DOHH2 (cell line): ENCODE data around the gene BTBD10.

Experiments used
- EZH2phosphoT487 ChIP-seq: fragments of 200-600 bp; sonication (generic); IDR thresholded peaks from 2 replicates; pipeline ENCODE4 v1.6.1; 2017; ENCODE audit warnings: borderline replicate concordance, mild to moderate bottlenecking, antibody characterized with exemption, low read length, moderate library complexity, mixed read lengths
- TF ChIP-seq, protein P1 (sequence below): fragments of 200-600 bp; sonication (generic); IDR thresholded peaks from one replicate; pipeline ENCODE4 v1.5.1; 2014; ENCODE audit warnings: antibody characterized with exemption, mild to moderate bottlenecking, low read depth, low read length; ENCODE audit not compliant: poor library complexity, severe bottlenecking

DNA sequence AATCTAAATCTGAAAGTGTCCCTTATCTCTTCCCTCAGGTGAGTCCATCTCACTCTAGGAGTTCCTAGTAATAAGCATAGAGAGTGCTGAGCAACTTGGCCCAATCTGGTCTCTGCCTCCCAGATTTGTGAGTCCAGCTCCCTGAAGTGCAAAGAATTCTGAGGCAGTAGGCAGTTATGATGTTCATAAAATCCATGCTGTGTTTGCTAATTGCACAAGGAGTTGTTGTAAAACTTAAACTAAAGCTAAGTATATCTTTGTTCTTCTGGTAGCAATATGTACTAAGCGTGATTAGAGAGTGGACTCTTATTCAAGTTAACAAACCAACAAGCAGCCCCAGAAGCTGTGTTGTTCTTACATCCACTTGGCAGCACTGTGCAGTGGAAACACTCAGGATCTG is 40.4 kb upstream of the BTBD10 start:
- TF ChIP-seq, protein P1, sequence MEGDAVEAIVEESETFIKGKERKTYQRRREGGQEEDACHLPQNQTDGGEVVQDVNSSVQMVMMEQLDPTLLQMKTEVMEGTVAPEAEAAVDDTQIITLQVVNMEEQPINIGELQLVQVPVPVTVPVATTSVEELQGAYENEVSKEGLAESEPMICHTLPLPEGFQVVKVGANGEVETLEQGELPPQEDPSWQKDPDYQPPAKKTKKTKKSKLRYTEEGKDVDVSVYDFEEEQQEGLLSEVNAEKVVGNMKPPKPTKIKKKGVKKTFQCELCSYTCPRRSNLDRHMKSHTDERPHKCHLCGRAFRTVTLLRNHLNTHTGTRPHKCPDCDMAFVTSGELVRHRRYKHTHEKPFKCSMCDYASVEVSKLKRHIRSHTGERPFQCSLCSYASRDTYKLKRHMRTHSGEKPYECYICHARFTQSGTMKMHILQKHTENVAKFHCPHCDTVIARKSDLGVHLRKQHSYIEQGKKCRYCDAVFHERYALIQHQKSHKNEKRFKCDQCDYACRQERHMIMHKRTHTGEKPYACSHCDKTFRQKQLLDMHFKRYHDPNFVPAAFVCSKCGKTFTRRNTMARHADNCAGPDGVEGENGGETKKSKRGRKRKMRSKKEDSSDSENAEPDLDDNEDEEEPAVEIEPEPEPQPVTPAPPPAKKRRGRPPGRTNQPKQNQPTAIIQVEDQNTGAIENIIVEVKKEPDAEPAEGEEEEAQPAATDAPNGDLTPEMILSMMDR: no peak
- TF ChIP-seq EZH2phosphoT487: no peak
